Colonic mucosa (tissue), 4 donors: ENCODE data around the gene S1PR3. TPM values are rescaled to one million over a fixed set of nuclear protein-coding genes. Genes with fewer than 3 reads are reported as not detected.

Experiments
- DNase-seq: peaks from one replicate; pipeline ENCODE4 v3.0.0-alpha.2; 2020
- H3K27ac ChIP-seq: fragments of 200-600 bp; one replicate; pipeline ENCODE4 v1.8.0; 2021
- H3K27me3 ChIP-seq: fragments of 200-600 bp; one replicate; pipeline ENCODE4 v1.8.0; 2021
- H3K36me3 ChIP-seq: fragments of 200-600 bp; one replicate; pipeline ENCODE4 v1.8.0; 2021
- H3K4me1 ChIP-seq: fragments of 200-600 bp; one replicate; pipeline ENCODE4 v1.8.0; 2021; ENCODE audit warnings: mild to moderate bottlenecking
- H3K4me3 ChIP-seq: fragments of 200-600 bp; one replicate; pipeline ENCODE4 v1.8.0; 2021
- H3K9ac ChIP-seq, 2 donors: one replicate each; pipeline ENCODE4 v1.7.0; 2013; ENCODE audit warnings: control low read depth in 2 of 2, low read depth in 2 of 2, low read length in 2 of 2
- H3K9me3 ChIP-seq: fragments of 200-600 bp; one replicate; pipeline ENCODE4 v1.8.0; 2021
- intact Hi-C: fragments of 100-400 bp; cut with DNase I; formaldehyde crosslinking; loops from one replicate; pipeline ENCODE4 v1.14.1; 2022
- total RNA-seq, 2 donors: library from RNA; stranded (reverse); fragmentation: NEBNext Ultra II Directional in 1 of 2; extraction: Animal tissue kit (Norgen Biotek cat#: 25700) in 1 of 2; gene quantifications; one replicate each; pipeline ENCODE4 v1.2.1, GENCODE V29; 2021
- TF ChIP-seq, protein P1 (sequence below): fragments of 200-600 bp; IDR thresholded peaks from one replicate; pipeline ENCODE4 v1.8.0; 2022; ENCODE audit warnings: antibody characterized with exemption, mild to moderate bottlenecking
- donor health status: healthy.
- donor health status: DM: no; HTN: no; CAD: no.
- donor health status: DM: no; HTN: no; CAD: no.

Gene S1PR3
- total RNA-seq, 2 donors from 2014 or later: 0.67 to 3.2 TPM

GRCh38 chr9:88952086-88952615 lies 39.1 kb upstream of the S1PR3 start:
- Histone ChIP-seq H3K27ac (no peak overlapping the region), H3K4me1 (no peaks in the 10 kb centered on the region), H3K9me3 (no peaks in the 10 kb centered on the region), H3K4me3 (no peak overlapping the region), H3K27me3 (no peaks in the 10 kb centered on the region), H3K9ac (no peak overlapping the region), H3K36me3 (no peaks in the 10 kb centered on the region)
- TF ChIP-seq, protein P1, sequence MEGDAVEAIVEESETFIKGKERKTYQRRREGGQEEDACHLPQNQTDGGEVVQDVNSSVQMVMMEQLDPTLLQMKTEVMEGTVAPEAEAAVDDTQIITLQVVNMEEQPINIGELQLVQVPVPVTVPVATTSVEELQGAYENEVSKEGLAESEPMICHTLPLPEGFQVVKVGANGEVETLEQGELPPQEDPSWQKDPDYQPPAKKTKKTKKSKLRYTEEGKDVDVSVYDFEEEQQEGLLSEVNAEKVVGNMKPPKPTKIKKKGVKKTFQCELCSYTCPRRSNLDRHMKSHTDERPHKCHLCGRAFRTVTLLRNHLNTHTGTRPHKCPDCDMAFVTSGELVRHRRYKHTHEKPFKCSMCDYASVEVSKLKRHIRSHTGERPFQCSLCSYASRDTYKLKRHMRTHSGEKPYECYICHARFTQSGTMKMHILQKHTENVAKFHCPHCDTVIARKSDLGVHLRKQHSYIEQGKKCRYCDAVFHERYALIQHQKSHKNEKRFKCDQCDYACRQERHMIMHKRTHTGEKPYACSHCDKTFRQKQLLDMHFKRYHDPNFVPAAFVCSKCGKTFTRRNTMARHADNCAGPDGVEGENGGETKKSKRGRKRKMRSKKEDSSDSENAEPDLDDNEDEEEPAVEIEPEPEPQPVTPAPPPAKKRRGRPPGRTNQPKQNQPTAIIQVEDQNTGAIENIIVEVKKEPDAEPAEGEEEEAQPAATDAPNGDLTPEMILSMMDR: no peak
- DNase-seq: no peak
- intact Hi-C loops: no loop called here

- intact Hi-C loops: no loop called here
Observed at GRCh38 chr9:88952976-88953375, 38.3 kb upstream of the S1PR3 start.

DNA sequence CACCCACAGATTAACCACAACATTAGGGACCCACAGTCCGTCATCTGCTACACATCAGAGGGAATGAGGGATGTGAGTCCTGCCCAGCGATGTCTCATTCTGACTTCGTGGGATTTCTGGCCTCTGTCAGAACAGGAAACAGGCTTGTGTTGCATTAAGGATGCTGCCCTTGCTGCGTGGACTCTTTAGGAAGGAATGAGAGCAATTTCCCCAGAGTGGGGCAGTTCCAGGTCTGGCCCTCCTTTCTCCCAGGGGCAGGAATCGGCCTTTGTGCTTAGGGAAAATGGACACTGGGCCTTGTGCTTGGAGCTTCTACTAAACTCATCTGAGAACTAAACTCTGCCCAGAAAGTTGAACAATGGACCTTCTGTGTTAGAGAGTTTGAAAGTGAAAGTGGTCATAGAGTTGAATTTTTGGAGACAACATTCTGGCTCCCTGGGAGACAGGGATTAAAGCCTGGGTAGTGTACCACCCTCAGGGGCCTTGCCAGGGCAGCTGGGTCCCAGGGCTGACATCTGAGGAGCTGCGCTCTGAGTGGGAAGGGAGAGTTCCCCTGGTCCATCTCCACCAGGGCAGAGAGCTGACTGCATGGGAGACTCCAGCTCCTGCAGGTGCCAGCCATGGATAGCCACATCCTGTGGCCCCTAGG lies 37.8 kb upstream of the S1PR3 start:
- Histone ChIP-seq H3K9ac (no peak overlapping the region), H3K27ac (no peak overlapping the region), H3K36me3 (no peaks in the 10 kb centered on the region), H3K4me3 (no peak overlapping the region), H3K4me1 (no peaks in the 10 kb centered on the region), H3K27me3 (no peaks in the 10 kb centered on the region), H3K9me3 (no peaks in the 10 kb centered on the region)
- TF ChIP-seq, protein P1: no peak
- intact Hi-C loops: no loop called here
- DNase-seq: no peak

More at GRCh38 chr9:88952976-88953375, 38.3 kb upstream of the S1PR3 start:
- no peak overlapping the region for H3K27ac ChIP-seq
- no peak overlapping the region for H3K9ac ChIP-seq
- no peaks in the 10 kb centered on the region for H3K9me3 ChIP-seq
- TF ChIP-seq, protein P1: no peak
- DNase-seq: no peak
- no peak overlapping the region for H3K4me3 ChIP-seq
- no peaks in the 10 kb centered on the region for H3K4me1 ChIP-seq
- no peaks in the 10 kb centered on the region for H3K27me3 ChIP-seq
- no peaks in the 10 kb centered on the region for H3K36me3 ChIP-seq

- intact Hi-C loops: no loop called here
- no peak overlapping the region for H3K27ac ChIP-seq
Observed at GRCh38 chr9:88954066-88954465, 37.2 kb upstream of the S1PR3 start.

DNA sequence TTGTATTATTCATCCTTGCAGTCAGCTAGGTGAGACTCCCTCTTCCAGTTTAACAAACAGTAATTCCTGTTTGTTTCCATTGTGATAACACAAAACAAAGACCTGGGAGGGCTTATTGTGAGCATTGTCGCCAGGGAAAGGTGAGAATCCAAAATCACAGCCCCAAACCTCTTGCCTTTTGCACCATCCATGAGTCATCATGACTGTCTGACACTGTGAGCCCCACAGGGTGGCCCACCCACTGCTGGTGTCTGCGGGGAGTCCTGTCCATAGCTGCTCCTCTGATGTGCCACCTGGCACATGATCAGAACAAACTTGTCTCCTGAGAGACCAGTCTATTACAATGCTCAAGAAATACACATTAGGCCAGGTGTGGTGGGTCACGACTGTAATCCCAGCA lies 33.7 kb upstream of the S1PR3 start:
- TF ChIP-seq, protein P1: no peak

More at GRCh38 chr9:88954066-88954465, 37.2 kb upstream of the S1PR3 start:
- H3K4me3 ChIP-seq: no peak overlapping the region
- TF ChIP-seq, protein P1: no peak
- H3K9me3 ChIP-seq: no peaks in the 10 kb centered on the region
- no peaks in the 10 kb centered on the region for H3K27me3 ChIP-seq
- DNase-seq: no peak
- H3K4me1 ChIP-seq: no peaks in the 10 kb centered on the region
- H3K9ac ChIP-seq: no peak overlapping the region
- no peaks in the 10 kb centered on the region for H3K36me3 ChIP-seq

More for the DNA sequence above, 33.7 kb upstream of the S1PR3 start:
- no peak overlapping the region for H3K4me3 ChIP-seq
- H3K4me1 ChIP-seq: no peaks in the 10 kb centered on the region
- H3K9ac ChIP-seq: no peak overlapping the region
- no peaks in the 10 kb centered on the region for H3K36me3 ChIP-seq
- no peak overlapping the region for H3K27ac ChIP-seq
- intact Hi-C loops: no loop called here
- no peaks in the 10 kb centered on the region for H3K9me3 ChIP-seq
- H3K27me3 ChIP-seq: no peaks in the 10 kb centered on the region
- DNase-seq: no peak
